Measurements from ENCODE around the gene PFKL. TPM values are rescaled to one million over a fixed set of nuclear protein-coding genes. Genes with fewer than 3 reads are reported as not detected.

Gene PFKL
- total RNA-seq, 1 experiment from 2014 or later = 90.2 TPM

GRCh38 chr21:44349416-44349846, 49.6 kb downstream of the PFKL start:
- no peaks in the 10 kb centered on the region for H3K27me3 Mint-ChIP-seq (ENCODE audit: insufficient read depth, unreplicated experiment)
- H3K9me3 Mint-ChIP-seq (ENCODE audit: unreplicated experiment) = no peaks in the 10 kb centered on the region
- intact Hi-C loops (cut with micrococcal nuclease) = no loop called here
- H3K27ac Mint-ChIP-seq (ENCODE audit: low read depth, unreplicated experiment) = no peak overlapping the region
- BruUV-seq (replicated peaks) = no TSS peak
- POLR2A ChIA-PET = no interaction called here
- CTCF ChIA-PET = no interaction called here
- no peaks in the 10 kb centered on the region for H3K4me1 Mint-ChIP-seq (ENCODE audit: insufficient read depth, unreplicated experiment)
- no peaks in the 10 kb centered on the region for H3K36me3 Mint-ChIP-seq (ENCODE audit: insufficient read depth, unreplicated experiment)
- no peak overlapping the region for H3K4me3 Mint-ChIP-seq (ENCODE audit: unreplicated experiment)
- no peak for TF ChIP-seq CTCF (IDR thresholded peaks at IDR 0.05; ENCODE audit: unreplicated experiment)
- DNase-seq (ENCODE audit: unreplicated experiment) = no peak

GRCh38 chr21:44349847-44350772, 50.3 kb downstream of the PFKL start:
- H3K36me3 Mint-ChIP-seq (ENCODE audit: insufficient read depth, unreplicated experiment) = no peaks in the 10 kb centered on the region
- no peak for TF ChIP-seq CTCF (IDR thresholded peaks at IDR 0.05; ENCODE audit: unreplicated experiment)
- no peak overlapping the region for H3K27ac Mint-ChIP-seq (ENCODE audit: low read depth, unreplicated experiment)
- no peaks in the 10 kb centered on the region for H3K9me3 Mint-ChIP-seq (ENCODE audit: unreplicated experiment)
- ChIA-PET CTCF (no interaction called here), POLR2A (no interaction called here)
- H3K4me1 Mint-ChIP-seq (ENCODE audit: insufficient read depth, unreplicated experiment) = no peaks in the 10 kb centered on the region
- intact Hi-C loops (cut with micrococcal nuclease) = no loop called here
- H3K27me3 Mint-ChIP-seq (ENCODE audit: insufficient read depth, unreplicated experiment) = no peaks in the 10 kb centered on the region
- H3K4me3 Mint-ChIP-seq (ENCODE audit: unreplicated experiment) = no peak overlapping the region
- no TSS peak for BruUV-seq (replicated peaks)
- DNase-seq (ENCODE audit: unreplicated experiment) = no peak

- Mint-ChIP-seq H3K27me3 (ENCODE audit: insufficient read depth, unreplicated experiment) (no peaks in the 10 kb centered on the region), H3K36me3 (ENCODE audit: insufficient read depth, unreplicated experiment) (no peaks in the 10 kb centered on the region), H3K4me3 (ENCODE audit: unreplicated experiment) (no peak overlapping the region), H3K4me1 (ENCODE audit: insufficient read depth, unreplicated experiment) (no peaks in the 10 kb centered on the region), H3K27ac (ENCODE audit: low read depth, unreplicated experiment) (no peak overlapping the region), H3K9me3 (ENCODE audit: unreplicated experiment) (no peaks in the 10 kb centered on the region)
- ChIA-PET POLR2A (interaction anchor here (0.9 kb wide), 1 partner anchor 12 kb away, joined by 5 read pairs; the partner anchor contains the start of gene CFAP410), CTCF (interaction anchor here (0.6 kb wide), 1 partner anchor 159 kb away, joined by 3 read pairs; no protein-coding TSS in a partner anchor)
- BruUV-seq (replicated peaks) = no TSS peak
- intact Hi-C loops (cut with micrococcal nuclease) = no loop called here
- DNase-seq (ENCODE audit: unreplicated experiment) = no peak
- no peak for TF ChIP-seq CTCF (IDR thresholded peaks at IDR 0.05; ENCODE audit: unreplicated experiment)
These were observed 51.1 kb downstream of the PFKL start for GRCh38 chr21:44350773-44351481.
